SJCRH30 (cell line): ENCODE data around the gene AHSG. TPM values are rescaled to one million over a fixed set of nuclear protein-coding genes. Genes with fewer than 3 reads are reported as not detected.

Experiments used
- DNase-seq, 2 experiments: peaks; one replicate each; pipeline ENCODE4 v3.0.0-alpha.2; 2015 to 2020
- H3K27ac ChIP-seq: fragments of 250-450 bp; sonication (Bioruptor Pico); 2 replicates; pipeline ENCODE4 v1.5.1; 2020; ENCODE audit warnings: mild to moderate bottlenecking, moderate library complexity
- H3K27me3 ChIP-seq: fragments of 250-450 bp; sonication (Bioruptor Pico); 2 replicates; pipeline ENCODE4 v1.5.1; 2020; ENCODE audit warnings: mild to moderate bottlenecking, moderate library complexity
- H3K36me3 ChIP-seq: fragments of 250-450 bp; sonication (Bioruptor Pico); 2 replicates; pipeline ENCODE4 v1.5.1; 2020; ENCODE audit warnings: mild to moderate bottlenecking, moderate library complexity
- H3K4me1 ChIP-seq: fragments of 250-450 bp; sonication (Bioruptor Pico); 2 replicates; pipeline ENCODE4 v1.5.1; 2020; ENCODE audit warnings: mild to moderate bottlenecking, moderate library complexity
- H3K4me3 ChIP-seq: fragments of 250-450 bp; sonication (Bioruptor Pico); 2 replicates; pipeline ENCODE4 v1.5.1; 2020; ENCODE audit warnings: mild to moderate bottlenecking, moderate library complexity
- H3K9me3 ChIP-seq: fragments of 250-450 bp; sonication (Bioruptor Pico); replicated peaks from 2 replicates; pipeline ENCODE4 v1.5.1; 2020; ENCODE audit warnings: mild to moderate bottlenecking, moderate library complexity
- total RNA-seq: library from RNA; depleted of rRNA; stranded (reverse); fragments of >200 nt; shearing (Covaris generic); gene quantifications from 2 replicates; pipeline ENCODE4 v1.2.3, GENCODE V29; 2014

AHSG gene
- total RNA-seq, 1 experiment from 2014 or later: not detected

DNA sequence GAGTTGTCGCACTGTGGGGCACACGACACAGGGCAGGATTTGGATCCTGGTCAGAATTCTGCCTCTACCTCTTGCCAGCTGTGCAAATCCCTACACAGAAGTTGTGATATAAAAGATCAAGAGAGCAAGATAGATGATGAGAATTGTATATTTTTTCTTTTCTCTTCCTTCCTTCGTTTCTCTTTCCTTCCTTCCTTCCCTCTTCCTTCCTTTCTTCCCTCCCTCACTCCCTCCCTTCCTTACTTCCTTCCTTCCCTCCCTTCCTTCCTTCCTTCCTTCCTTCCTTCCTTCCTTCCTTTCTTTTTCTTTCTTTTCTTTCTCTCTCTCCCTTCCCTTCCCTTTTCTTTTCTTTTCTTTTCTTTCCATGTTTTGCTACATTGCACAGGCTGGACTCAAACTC is 12.0 kb upstream of the AHSG start:
- Histone ChIP-seq H3K27ac (no peak overlapping the region), H3K4me1 (no peaks in the 10 kb centered on the region; the same call in 1 of the 2 replicates), H3K4me3 (no peak overlapping the region), H3K36me3 (no peaks in the 10 kb centered on the region), H3K27me3 (no peaks in the 10 kb centered on the region), H3K9me3 (no peaks in the 10 kb centered on the region)
- no peak for DNase-seq

DNA sequence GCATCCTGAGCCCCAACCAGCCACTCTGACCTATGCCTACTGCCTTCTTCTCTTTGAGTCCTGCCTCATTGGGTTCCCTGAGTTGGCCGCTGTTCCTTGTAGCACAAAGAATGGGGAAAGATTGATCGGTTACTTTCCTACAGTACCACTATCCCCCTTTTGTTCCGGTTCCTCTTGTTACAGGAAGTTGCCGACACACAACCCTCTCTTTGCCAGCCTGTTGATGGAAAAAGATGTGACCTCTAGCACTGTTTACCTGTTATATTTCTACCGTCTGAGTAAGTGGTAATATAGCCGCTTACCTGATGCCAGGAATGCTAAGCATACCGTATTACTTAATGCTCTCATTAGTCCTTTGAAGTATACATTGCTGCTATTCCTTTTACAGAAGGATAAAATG is 9.7 kb upstream of the AHSG start:
- H3K9me3 ChIP-seq: no peaks in the 10 kb centered on the region
- H3K4me3 ChIP-seq: no peak overlapping the region
- H3K27ac ChIP-seq: no peak overlapping the region
- no peak for DNase-seq
- no peaks in the 10 kb centered on the region for H3K27me3 ChIP-seq
- no peaks in the 10 kb centered on the region for H3K4me1 ChIP-seq
- no peaks in the 10 kb centered on the region for H3K36me3 ChIP-seq

DNA sequence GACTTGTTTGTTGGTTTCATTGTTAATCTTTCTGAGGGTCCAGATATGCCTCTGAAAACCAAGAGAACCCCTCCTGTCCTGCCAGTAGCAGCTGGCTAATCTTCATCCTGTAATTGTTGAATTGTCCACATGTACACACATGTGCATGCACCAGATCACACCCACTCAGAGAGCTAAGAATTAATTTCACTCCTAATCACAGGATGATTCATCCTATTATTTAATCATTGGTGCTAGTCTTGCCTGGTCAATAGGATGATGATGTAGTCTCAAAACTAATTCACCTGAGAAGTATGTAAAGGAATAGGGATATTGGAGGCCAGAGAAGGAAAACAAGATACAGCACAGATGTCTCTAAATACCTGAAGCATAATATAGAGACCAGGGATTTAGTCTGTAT is 7.8 kb upstream of the AHSG start:
- no peak overlapping the region for H3K27ac ChIP-seq
- no peaks in the 10 kb centered on the region for H3K4me1 ChIP-seq
- DNase-seq: no peak
- no peak overlapping the region for H3K4me3 ChIP-seq
- H3K36me3 ChIP-seq: no peaks in the 10 kb centered on the region
- no peaks in the 10 kb centered on the region for H3K9me3 ChIP-seq
- H3K27me3 ChIP-seq: no peaks in the 10 kb centered on the region

DNA sequence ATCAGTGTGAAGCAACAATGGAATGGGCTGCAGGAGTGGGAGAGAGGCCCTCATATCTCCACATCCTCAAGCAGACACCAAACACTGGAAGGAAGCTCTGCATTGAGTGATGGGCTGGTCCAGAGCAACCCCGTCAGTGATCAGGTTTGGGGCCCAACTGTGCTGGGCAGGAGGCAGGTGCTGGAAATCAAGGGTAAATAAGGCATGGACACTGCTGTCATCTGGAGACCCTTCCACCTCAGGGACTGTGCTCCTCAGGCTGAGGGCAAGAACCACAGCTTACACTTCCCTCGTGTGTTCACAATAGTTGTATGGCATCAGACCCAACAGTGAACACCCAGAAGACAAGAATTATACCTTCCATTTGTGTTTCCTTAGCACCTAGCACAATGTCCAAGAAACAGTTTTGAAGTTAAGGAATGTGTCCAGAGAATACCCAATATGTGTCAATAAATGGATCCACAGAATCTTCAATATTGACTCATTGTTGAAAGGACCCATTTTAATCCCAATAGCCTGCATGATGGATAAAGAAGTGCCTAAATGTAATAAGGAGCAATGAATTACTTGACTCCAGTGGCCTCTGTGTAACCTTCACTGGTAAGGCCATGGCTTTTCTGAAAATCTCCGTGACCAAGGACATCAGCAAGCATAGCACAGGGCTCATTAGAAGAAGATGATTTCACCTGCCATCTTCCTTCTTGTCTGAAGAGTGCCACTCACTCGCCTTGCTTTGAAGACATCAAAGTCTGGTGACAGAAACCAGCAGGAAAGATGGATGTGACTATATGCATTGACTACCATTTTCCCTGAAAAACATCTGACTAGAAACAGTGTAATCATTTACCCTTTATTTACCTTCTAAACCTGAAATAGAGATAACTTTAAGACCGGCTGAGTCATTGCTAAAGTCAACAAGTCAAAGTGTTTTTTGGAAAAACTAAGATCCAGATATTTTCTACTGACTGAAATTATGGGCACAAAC is 7.0 kb upstream of the AHSG start:
- H3K4me1 ChIP-seq: no peaks in the 10 kb centered on the region
- H3K27me3 ChIP-seq: no peaks in the 10 kb centered on the region
- no peak for DNase-seq
- H3K36me3 ChIP-seq: no peaks in the 10 kb centered on the region
- no peak overlapping the region for H3K4me3 ChIP-seq
- H3K27ac ChIP-seq: no peak overlapping the region
- no peaks in the 10 kb centered on the region for H3K9me3 ChIP-seq

DNA sequence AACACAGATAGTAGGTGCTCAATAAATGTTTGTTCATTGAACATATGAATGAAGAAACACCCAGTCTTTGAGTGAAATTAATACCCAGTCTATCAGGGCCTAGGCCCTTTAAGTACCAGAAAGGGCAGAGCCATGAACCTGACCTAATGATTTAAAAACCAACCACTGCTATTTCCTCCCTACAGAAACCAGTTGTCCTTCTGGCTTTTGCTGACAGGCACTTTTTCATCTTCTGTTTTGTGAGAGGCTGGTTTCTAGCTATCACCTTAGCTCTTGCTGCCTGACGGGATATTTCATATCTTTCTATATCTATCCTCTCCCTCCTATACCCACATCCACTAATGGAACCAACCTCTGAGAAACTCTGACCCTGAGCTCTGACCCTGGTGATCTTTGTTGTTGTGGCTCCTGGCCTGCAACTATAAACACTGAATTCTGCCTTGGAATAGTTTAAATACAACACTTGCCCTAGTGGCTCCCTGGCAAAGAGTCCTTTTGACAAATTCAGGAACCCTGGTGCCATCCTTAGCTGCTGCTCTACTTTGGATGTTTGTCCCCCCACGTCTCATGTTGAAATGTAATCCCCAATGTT is 4.1 kb upstream of the AHSG start:
- Histone ChIP-seq H3K27ac (no peak overlapping the region), H3K4me3 (no peak overlapping the region), H3K27me3 (no peaks in the 10 kb centered on the region), H3K36me3 (no peaks in the 10 kb centered on the region), H3K4me1 (no peaks in the 10 kb centered on the region), H3K9me3 (no peaks in the 10 kb centered on the region)
- no peak for DNase-seq

DNA sequence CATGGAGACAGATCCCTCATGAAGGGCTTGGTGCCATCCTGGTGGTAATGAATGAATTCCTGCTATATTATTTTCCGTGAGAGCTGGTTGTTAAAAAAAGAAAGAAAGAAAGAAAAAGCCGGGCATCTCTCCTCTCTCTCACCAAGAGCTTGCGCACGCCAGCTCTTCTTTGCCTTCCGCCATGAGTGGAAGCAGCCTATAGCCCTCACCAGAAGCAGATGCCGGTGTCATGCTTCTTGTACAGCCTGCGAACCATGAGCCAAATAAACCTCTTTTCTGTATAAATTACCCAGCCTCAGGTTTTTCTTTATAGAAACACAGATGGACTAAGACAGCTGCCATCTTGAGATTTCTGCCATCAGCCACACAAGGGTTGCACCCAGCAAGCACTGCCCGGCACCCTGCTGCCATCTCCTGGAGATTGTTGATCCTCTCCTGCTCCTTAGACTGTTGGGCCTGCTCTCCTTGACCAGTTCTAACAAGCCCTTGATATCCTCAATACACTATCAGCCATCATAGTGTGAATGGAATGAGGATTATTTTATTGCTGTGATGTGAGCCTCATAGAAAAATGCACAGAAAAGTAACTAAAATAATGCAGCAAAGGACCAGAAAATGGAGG is 3.5 kb upstream of the AHSG start:
- Histone ChIP-seq H3K27ac (no peak overlapping the region), H3K36me3 (no peaks in the 10 kb centered on the region), H3K27me3 (no peaks in the 10 kb centered on the region), H3K4me1 (no peaks in the 10 kb centered on the region), H3K9me3 (no peaks in the 10 kb centered on the region), H3K4me3 (no peak overlapping the region)
- peak in 1 of 2 experiments; percentile 30 for DNase-seq

DNA sequence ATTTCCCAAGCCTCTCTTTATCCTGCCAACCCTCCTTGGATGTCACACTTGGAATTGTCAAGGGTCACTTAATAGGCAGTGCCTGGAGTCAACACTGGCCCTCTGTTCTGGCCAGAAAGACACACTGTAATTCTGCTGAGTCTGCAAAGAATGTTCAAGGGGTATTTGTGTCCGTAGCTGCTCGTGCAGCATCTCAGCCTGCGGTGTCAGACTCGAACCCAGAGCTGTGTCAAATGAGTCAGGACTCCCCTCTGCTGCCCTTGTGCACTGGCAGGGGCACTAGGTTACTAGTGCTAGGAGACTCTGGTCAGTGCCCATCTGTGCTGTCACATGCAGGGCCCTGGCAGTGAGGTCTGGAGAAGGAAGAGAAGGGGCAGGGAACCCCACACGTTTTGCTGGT is 795 bp upstream of the AHSG start:
- Histone ChIP-seq H3K27ac (no peak overlapping the region), H3K9me3 (no peaks in the 10 kb centered on the region), H3K4me3 (no peak overlapping the region), H3K36me3 (no peaks in the 10 kb centered on the region), H3K4me1 (no peaks in the 10 kb centered on the region), H3K27me3 (no peaks in the 10 kb centered on the region)
- no peak for DNase-seq

DNA sequence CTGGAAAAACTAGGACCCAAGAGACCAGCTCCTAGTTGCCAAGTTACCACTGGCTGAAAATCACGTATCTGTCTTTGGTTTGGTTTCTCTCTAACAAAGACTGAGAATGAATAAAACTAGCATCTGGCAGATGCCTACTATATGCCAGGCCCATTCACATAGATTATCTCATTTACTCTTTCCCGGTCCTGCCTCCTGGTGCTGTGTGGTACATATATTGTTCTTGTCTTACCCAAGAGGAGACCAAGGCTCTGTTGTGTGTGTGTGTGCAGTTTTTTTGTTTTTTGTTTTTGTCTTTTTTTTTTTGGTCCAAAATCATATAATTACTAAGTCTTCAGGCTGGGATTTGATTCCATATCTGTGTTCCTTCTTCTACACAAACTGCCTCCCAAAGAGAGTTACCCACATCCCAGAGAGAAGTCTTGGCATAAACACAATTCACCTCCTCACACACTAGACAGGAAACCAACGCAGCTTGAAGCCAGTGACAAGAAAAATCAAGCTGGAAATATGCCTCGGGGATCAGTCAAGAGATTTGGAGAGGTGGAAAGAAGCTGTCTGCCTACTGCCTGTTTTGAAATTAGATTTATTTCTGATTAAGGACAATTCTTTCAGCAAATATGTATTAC is 891 bp downstream of the AHSG start:
- H3K4me3 ChIP-seq: no peak overlapping the region
- H3K27me3 ChIP-seq: no peaks in the 10 kb centered on the region
- no peaks in the 10 kb centered on the region for H3K4me1 ChIP-seq
- no peak for DNase-seq
- H3K27ac ChIP-seq: no peak overlapping the region
- H3K9me3 ChIP-seq: no peaks in the 10 kb centered on the region
- H3K36me3 ChIP-seq: no peaks in the 10 kb centered on the region

DNA sequence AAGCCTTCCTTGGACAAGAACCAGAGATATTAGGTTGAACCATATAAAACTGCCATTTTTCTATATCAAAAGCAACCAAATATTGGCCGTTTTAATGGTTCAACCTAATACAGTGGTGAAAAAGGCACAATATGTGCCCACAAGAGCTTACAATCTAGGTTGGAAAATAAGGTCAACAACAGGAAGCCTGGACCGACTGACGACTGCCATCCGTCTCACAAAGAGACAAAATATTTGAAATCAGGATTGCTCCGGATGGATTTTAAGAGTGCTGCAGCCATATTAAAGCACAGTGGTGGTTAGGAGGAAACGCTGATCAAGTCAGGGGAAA is 1.4 kb downstream of the AHSG start:
- Histone ChIP-seq H3K27ac (no peak overlapping the region), H3K4me1 (no peaks in the 10 kb centered on the region), H3K27me3 (no peaks in the 10 kb centered on the region), H3K36me3 (no peaks in the 10 kb centered on the region), H3K9me3 (no peaks in the 10 kb centered on the region), H3K4me3 (no peak overlapping the region)
- no peak for DNase-seq

DNA sequence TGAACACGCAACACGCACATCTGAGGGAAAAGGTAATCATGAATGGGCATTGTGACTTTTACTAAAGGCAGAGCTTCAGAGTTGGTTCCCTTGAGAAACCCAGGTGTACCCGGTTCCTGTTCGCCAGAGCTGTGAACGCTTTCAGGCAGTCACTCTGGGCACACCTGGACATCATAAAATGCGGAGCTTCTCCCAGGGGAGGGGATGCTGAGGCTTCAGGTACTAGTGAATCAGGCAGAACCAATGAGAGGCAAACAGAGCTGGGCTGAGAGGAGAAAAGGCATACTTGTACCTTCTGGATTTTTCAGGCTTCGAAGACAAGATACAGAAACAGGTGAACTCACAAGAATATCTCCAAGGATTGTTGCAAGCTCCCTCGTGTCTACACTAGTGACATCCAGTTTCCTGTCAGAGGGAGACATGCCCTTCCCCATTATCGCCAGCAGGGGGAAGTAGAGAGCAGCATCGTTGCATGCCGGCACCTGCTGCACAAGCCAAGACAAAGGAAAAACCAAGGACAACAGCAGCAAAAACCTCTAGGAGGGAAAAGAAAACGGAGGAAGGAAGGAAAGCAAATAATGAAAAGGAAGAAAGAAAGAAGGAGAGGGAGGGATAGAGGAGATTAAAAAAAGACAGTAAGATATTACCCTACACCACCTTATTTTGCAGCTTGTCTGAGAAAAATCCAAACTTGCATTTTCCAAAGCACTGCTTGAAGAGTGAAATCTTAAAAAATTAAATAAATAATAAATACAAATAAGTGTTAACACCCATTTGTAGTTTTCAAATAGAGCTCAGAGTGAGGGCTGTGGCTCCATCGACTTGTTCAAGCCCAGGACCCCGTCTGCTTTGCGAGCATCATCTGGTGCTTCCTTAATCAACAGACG is 2.0 kb downstream of the AHSG start:
- H3K27ac ChIP-seq: no peak overlapping the region
- DNase-seq: peak; percentile 47 to 78
- H3K4me1 ChIP-seq: no peaks in the 10 kb centered on the region

DNA sequence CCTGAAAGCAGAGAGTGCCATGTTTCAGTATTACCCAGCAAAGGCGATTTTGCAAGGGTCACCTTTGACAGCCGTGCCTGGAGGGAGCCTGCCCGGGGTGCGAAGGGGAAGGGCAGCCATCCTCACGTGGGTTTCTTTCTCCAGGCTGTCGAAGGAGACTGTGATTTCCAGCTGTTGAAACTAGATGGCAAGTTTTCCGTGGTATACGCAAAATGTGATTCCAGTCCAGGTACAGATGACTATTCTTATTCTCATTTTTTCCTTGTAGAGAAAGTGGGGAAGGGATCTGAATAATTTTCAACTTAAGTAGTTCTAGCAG is 3.4 kb downstream of the AHSG start:
- Histone ChIP-seq H3K36me3 (no peaks in the 10 kb centered on the region), H3K27ac (no peak overlapping the region), H3K9me3 (no peaks in the 10 kb centered on the region), H3K4me1 (no peaks in the 10 kb centered on the region), H3K4me3 (no peak overlapping the region), H3K27me3 (no peaks in the 10 kb centered on the region)
- no peak for DNase-seq

More for the DNA sequence above, 2.0 kb downstream of the AHSG start:
- H3K9me3 ChIP-seq: no peaks in the 10 kb centered on the region
- H3K27me3 ChIP-seq: no peaks in the 10 kb centered on the region
- no peaks in the 10 kb centered on the region for H3K36me3 ChIP-seq
- no peak overlapping the region for H3K4me3 ChIP-seq

DNA sequence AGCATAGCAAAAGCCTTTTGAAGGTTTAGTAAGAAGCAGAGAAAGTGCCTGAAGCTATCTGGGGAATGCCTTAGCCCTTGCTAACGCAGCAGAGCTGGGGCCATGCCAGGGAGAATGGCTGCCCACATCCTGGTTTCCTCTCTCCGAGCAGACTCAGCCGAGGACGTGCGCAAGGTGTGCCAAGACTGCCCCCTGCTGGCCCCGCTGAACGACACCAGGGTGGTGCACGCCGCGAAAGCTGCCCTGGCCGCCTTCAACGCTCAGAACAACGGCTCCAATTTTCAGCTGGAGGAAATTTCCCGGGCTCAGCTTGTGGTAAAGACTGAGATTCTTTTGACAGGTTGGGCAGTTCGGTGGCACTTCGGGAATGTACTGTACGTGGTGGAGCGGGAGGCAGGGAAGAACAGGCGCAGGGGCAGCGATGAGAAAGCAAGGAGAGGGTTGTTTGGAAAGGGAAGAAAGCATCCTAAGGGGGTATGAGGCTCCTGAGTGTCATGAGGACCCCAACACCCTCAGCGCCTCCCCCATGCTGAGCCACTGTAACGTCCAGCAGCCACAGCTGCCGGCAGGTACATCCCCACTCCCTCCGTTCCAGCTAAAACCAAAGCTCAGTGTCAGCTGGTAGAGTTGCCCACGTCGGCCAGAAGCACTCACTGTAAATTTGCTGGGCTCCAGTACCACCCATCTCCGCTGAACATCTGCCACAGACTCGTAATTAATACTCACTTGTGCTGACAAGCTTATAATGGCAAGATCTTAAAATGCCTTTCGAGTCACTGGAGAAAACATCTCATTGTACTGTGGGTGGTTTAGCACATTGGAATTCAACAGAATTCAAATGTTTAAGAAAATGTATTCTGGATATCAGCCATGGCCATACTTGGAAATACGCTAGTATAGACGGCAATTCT is 4.4 kb downstream of the AHSG start:
- Histone ChIP-seq H3K27ac (no peak overlapping the region), H3K4me3 (no peak overlapping the region), H3K4me1 (no peaks in the 10 kb centered on the region), H3K36me3 (no peaks in the 10 kb centered on the region), H3K27me3 (no peaks in the 10 kb centered on the region), H3K9me3 (no peaks in the 10 kb centered on the region)
- DNase-seq: peak; percentile 78 to 83

DNA sequence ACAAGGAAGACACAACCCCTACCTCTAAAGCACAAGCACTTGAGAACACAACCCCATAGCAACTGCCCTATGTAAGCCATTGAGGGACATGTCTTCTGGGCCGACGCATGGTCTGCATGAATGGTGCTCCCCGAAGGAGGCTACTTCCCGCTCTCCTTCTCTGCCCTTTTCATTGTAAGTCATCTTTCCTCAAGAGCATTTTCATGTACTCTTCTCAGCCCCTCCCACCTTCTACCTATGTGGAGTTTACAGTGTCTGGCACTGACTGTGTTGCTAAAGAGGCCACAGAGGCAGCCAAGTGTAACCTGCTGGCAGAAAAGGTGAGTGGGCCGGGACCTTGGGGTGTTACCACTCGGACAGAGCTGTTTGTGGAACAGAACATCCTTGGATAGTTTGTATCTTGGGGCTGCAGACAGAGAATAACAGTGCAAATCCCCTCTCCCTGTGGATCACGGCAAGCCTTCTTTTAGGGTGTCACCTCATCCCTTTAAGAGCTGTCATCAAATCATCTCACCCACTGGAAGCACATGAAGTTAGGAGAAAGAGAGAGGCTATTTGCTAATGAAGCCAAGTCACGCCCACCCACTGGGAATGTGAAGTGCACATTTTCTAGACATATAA is 5.6 kb downstream of the AHSG start:
- no peaks in the 10 kb centered on the region for H3K36me3 ChIP-seq
- no peak overlapping the region for H3K4me3 ChIP-seq
- no peaks in the 10 kb centered on the region for H3K9me3 ChIP-seq
- H3K27ac ChIP-seq: no peak overlapping the region
- no peaks in the 10 kb centered on the region for H3K4me1 ChIP-seq
- no peaks in the 10 kb centered on the region for H3K27me3 ChIP-seq
- no peak for DNase-seq
